ENCODE results near the gene QPCTL. TPM values are rescaled to one million over a fixed set of nuclear protein-coding genes. Genes with fewer than 3 reads are reported as not detected.
A peak's percentile ranks its signal among the peaks of the same experiment; 100 is the strongest.

QPCTL gene
- total and polyA plus RNA-seq, 9 of the 15 experiments (the other 6 are each of a cell fraction or from before 2014, with no cell fraction given): 0.99 to 31.3 (median 12.7) TPM

DNA sequence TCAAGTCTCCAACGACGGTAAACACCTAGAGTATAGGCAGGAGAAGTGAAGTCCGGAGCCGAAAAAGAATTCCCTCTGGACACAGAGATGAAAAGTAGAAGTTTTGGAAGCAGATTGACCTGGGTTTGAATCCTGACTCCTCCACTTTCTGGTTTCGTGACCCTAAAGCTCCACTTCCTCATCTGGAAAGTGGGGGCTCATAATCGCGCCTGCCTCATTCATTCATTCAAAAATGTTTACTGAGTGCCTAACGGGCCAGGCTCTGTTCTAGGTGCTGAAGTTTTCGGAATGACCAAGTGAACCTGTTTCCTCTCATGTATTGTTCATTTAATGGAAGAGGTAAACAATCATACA is 46.1 kb upstream of the QPCTL start (continued):
- TF ChIP-seq, protein P1, sequence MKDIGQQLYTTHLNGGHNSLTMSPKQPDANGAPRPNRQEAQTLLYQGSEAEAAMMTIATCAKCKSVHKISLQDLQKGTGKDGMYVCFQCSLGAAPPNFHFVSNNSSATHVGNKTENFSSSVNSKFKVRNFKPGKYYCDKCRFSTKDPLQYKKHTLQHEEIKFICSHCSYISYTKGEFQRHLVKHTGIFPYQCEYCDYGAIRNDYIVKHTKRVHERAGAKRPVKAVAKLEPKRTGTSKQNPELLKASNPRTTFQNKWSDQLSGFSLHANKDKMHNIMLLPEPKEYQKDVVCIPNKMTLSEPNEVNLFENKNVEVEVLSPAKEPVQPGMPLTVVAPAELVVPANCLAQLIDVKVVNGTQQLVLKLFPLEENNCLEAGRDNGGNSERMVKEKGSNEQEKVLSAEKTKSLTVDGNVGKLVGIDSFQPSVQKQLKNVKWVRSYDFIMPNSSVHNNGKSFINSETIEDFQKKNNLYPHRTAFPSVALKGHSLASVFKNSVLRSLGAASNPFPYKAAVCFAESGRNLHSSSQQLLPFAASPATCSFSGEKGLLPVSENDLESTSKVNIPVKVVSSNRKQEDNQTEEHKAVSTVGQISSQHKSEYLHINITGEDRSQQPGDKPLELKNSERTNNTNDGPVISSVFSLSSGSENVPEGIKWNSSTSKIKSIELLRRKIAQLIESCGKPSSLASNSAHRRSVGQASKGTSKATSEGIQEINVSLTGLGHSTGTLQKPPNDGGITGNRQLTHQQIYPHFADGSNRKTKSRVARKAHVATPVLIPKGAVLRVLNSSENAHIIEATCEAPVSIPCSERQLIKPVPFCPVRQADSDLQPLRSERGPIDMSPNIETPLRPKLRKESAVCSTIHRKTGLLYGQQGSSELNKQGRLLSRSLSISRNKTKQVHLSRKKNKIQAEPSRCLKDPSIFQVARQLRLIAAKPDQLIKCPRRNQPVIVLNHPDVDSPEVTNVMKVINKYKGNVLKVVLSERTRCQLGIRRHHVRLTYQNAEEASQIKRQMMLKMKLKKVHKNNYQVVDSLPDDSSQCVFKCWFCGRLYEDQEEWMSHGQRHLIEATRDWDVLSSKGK (CRISPR knock-in tag; IDR thresholded peaks at IDR 0.05): no peak
- TF ChIP-seq BMI1 (IDR thresholded peaks at IDR 0.05; ENCODE audit: low read length) (no peak), BCOR (IDR thresholded peaks at IDR 0.05) (no peak), PHF21A (IDR thresholded peaks at IDR 0.05; ENCODE audit: borderline replicate concordance, low read depth) (no peak), DMBX1 (CRISPR knock-in tag; IDR thresholded peaks at IDR 0.05; ENCODE audit: borderline replicate concordance) (no peak), NKRF (IDR thresholded peaks at IDR 0.05; ENCODE audit: borderline replicate concordance) (peak; percentile 48; the same call in 1 of the 2 replicates), MNT (conservative IDR thresholded peaks at IDR 0.05) (peak in 1 of 2 experiments; percentile 39; a peak in 3 of 4 replicates), ZNF184 (CRISPR knock-in tag; IDR thresholded peaks at IDR 0.05) (no peak), ZNF696 (CRISPR knock-in tag; conservative IDR thresholded peaks at IDR 0.05) (no peak)
- TF ChIP-seq, protein P2, sequence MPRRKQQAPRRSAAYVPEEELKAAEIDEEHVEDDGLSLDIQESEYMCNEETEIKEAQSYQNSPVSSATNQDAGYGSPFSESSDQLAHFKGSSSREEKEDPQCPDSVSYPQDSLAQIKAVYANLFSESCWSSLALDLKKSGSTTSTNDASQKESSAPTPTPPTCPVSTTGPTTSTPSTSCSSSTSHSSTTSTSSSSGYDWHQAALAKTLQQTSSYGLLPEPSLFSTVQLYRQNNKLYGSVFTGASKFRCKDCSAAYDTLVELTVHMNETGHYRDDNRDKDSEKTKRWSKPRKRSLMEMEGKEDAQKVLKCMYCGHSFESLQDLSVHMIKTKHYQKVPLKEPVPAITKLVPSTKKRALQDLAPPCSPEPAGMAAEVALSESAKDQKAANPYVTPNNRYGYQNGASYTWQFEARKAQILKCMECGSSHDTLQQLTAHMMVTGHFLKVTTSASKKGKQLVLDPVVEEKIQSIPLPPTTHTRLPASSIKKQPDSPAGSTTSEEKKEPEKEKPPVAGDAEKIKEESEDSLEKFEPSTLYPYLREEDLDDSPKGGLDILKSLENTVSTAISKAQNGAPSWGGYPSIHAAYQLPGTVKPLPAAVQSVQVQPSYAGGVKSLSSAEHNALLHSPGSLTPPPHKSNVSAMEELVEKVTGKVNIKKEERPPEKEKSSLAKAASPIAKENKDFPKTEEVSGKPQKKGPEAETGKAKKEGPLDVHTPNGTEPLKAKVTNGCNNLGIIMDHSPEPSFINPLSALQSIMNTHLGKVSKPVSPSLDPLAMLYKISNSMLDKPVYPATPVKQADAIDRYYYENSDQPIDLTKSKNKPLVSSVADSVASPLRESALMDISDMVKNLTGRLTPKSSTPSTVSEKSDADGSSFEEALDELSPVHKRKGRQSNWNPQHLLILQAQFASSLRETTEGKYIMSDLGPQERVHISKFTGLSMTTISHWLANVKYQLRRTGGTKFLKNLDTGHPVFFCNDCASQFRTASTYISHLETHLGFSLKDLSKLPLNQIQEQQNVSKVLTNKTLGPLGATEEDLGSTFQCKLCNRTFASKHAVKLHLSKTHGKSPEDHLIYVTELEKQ (CRISPR knock-in tag; IDR thresholded peaks at IDR 0.05): no peak
- TF ChIP-seq, protein P3, sequence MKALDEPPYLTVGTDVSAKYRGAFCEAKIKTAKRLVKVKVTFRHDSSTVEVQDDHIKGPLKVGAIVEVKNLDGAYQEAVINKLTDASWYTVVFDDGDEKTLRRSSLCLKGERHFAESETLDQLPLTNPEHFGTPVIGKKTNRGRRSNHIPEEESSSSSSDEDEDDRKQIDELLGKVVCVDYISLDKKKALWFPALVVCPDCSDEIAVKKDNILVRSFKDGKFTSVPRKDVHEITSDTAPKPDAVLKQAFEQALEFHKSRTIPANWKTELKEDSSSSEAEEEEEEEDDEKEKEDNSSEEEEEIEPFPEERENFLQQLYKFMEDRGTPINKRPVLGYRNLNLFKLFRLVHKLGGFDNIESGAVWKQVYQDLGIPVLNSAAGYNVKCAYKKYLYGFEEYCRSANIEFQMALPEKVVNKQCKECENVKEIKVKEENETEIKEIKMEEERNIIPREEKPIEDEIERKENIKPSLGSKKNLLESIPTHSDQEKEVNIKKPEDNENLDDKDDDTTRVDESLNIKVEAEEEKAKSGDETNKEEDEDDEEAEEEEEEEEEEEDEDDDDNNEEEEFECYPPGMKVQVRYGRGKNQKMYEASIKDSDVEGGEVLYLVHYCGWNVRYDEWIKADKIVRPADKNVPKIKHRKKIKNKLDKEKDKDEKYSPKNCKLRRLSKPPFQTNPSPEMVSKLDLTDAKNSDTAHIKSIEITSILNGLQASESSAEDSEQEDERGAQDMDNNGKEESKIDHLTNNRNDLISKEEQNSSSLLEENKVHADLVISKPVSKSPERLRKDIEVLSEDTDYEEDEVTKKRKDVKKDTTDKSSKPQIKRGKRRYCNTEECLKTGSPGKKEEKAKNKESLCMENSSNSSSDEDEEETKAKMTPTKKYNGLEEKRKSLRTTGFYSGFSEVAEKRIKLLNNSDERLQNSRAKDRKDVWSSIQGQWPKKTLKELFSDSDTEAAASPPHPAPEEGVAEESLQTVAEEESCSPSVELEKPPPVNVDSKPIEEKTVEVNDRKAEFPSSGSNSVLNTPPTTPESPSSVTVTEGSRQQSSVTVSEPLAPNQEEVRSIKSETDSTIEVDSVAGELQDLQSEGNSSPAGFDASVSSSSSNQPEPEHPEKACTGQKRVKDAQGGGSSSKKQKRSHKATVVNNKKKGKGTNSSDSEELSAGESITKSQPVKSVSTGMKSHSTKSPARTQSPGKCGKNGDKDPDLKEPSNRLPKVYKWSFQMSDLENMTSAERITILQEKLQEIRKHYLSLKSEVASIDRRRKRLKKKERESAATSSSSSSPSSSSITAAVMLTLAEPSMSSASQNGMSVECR (CRISPR knock-in tag; IDR thresholded peaks at IDR 0.05): peak; percentile 7; the same call in 1 of the 2 replicates

All from K562 (cell line).